Stimulated activated CD8-positive, alpha-beta memory T cell treated with anti-CD3 and anti-CD28 coated beads, Interleukin-15, amount 100 ng/mL, for 4 hours (primary cell): Measurements from ENCODE around the gene PGF.
A peak's percentile ranks its signal among the peaks of the same experiment; 100 is the strongest.

Experiments used
- DNase-seq, 2 donors: peaks; one replicate each; pipeline ENCODE4 v3.0.0-alpha.2; 2020; ENCODE audit warnings: low read depth in 2 of 2

Gene PGF

DNA sequence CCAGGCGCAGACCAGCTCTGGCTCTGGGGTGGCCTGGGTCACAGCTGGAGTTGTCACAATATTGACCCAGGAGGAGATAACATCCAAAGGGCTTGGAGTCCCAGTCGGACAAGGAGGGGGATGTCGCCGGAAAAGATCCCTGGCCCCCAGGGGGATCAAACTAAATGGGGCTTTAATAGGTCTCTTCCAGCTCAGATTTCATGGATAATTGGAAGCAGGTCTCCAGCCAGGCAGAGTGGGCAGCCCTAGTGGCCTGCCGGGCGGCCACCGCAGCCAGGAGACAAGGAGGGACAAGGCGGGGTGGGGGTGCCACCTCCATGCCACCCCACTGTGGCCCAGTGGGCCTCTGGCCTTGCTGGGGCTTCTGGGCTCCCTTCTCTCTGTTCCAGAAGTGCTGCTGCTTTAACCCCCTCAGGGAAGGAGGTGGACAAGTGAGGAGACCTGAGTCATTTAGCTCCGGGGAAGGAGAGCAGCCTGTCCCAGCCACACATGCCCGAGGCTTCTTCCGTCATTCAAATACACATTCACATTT is 23.1 kb upstream of the PGF start:
- DNase-seq, result no peak

DNA sequence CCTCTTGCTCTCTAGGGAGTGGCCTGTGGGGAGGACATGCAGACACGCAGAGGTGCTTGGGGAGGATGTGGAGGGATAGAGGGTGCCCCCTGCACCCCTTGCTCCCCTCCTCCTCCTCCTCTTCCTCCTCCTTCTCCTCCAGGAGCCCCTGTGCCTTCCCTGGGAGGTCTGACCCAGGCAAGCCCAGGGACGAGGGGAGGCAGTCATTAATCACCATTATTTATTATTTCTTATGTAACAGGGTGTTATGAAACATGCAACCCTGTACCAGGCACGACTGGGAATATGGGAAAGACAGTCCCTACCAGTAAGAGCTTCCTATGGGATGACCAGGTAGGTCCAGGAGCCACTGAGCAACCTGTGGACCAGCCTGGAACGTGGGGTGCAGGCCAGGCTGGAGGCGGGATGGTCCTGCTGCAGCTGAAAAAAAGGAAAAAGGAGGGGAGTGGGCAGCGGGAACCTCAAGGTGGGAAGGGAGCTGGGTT is 22.5 kb upstream of the PGF start:
- no peak for DNase-seq

DNA sequence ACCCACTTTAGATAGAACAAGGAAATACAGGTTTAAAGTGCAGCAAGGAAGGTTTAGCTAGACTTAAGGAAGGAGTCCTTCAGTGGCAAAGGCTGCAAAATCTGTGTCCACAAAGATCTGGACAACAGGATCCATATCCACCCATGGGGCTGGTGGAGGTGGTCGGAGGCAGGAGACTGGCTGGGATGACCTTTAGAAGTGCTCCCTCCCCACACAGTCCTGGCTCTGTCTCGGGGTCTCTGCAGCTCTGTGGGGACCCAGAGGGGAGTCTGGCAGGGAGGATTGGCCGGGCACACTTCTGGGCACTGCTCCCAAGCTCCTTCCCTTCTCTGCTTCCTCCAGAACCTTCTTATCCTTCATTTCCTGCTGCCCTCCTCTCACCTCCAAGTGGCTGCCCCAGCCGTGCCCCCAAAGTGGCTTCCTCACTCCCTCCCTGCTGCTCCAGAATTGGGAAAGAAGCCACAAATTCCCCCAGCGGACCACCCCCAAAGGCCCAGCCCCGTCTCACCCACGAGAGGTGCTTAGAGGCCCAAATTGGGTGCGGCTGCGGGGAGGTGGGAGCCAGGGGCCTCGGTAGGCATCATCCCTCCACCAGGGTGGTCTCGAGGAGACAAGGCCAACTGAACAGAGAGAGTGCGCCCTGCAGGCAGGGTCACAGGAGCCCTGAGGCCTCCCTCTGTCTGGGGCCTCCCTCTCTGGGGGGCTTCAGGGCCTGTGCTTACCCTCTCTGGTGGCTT is 21.9 kb upstream of the PGF start:
- DNase-seq, result no peak

DNA sequence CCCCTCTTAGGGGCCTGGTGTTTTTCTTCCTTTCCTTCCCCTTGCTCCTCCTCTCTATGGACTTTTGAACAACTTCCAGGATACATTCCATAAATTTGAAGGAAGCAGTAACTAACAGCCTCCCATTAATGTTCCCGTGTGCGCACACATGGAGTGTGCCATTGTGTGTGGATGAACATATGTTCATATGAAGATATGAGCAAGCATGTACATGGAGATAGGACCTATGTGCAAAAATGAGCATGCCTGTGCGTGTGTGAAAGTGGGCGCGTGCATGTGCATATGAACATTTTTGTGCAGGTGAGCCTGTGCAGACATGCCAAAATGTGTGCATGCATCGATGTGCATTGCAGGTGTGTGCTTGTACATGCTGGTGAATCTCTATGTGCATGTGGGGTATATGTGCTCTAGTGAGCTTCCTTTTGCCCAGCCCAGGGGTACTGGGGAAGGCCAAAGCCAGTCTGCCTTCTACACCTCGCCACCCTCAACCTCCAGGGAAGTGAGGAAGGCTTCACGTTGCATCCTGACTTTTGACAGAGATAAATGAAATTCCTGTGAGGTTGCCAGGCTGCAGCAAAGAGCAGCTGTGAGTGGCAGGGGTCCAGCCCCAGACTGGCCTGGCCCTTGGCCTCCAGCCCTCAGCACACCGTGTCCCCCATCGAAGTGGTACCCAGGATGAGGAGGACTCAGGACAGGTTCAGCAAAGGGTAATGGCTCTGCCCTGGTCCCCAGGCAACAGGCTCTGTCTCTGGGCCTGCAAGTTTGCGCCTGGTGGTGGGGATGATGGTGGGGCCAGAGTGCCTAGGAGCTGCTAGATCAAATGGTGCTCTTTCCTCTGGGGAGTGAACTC is 21.1 kb upstream of the PGF start:
- no peak for DNase-seq

DNA sequence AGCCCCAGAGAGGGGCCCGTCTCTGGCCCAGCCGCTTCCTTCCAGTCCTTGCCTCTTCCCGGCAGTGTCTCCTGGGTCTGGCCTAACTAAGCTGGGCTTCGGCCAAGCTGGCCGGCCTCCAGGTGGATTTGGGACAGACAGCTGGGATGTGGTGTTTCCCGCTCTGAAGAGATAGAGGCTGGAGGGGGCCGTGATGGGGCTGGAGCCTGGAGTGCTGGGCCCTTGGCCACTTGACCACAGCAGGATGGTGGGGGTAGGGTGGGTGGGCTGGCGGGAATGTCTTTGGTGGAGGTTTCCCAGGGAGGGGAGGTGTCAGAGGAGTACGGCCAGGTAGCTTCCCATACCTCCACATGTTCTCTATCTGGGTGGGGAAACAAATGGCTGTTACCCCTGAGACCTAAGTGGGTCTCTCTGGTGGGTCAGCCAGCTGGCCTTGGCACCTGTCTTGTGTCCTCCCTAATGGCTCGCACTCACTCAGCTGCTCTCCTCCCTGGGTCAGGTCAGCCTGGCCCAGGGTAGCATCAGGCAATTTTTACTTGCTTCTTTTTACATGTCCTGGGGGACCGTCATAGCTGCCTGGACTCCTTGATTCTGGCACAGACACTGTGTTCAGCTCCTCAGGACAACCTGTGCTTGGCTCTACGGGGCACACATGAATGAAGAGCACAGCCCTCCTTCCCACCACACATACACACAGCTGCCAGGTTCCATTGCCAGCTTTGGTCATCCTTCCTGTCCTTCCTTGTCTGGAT is 19.8 kb upstream of the PGF start:
- no peak for DNase-seq

DNA sequence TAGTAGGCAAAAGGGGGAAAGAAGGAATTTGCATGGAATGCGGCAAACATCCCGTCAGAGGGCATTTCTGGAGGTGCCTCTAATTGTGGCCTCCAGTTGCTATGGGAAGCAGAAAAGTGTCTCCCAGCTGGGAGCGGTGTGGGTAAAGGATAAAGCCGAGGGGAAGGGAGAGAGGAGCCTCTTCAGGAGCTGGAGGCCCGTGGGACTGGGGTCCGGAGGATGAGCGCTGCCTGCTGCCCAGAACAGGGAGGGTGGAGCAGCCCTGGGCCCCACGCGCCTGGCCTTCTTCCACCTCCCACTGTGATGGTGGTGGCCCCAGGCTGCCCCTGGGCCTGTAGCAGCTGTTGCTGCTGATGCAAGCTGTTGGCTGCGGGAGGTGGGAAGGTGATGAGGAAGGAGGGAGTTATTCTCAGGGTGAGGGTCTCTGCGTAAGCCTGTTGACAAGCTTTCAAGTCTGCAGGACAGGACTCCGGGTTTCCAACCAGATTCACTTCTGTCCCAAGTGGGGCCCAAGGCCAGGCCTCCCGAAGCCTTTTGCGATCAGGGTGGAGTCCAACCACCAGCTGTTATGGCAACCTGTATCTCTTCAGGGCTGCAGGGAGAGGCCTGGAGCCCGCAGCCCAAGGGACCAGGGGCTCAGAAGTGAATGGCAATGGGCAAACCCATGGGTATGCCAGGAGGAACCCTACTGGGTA is 19.1 kb upstream of the PGF start:
- no peak for DNase-seq

DNA sequence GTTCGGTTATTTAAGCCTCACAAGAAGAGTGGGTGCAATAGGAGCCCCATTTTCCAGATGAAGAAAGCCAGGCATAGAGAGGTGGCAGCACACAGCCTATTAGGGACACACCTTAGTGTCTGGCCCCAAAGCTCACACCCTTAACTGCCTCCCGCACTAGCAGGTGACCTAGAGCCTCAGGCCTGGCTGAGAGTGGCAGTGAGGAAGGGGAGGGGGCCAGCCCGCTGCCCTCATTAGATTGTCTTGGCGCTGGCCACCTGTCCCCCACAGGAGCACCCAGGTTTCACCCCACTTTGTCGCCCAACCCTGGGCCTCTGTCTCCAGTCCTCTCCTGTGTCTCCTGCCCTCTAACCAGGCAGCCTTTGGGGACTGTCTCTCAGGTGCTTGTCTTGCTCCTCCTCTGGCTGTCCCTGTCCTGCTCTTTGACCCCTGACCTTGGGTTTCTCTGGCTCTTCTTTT is 18.5 kb upstream of the PGF start:
- no peak for DNase-seq

DNA sequence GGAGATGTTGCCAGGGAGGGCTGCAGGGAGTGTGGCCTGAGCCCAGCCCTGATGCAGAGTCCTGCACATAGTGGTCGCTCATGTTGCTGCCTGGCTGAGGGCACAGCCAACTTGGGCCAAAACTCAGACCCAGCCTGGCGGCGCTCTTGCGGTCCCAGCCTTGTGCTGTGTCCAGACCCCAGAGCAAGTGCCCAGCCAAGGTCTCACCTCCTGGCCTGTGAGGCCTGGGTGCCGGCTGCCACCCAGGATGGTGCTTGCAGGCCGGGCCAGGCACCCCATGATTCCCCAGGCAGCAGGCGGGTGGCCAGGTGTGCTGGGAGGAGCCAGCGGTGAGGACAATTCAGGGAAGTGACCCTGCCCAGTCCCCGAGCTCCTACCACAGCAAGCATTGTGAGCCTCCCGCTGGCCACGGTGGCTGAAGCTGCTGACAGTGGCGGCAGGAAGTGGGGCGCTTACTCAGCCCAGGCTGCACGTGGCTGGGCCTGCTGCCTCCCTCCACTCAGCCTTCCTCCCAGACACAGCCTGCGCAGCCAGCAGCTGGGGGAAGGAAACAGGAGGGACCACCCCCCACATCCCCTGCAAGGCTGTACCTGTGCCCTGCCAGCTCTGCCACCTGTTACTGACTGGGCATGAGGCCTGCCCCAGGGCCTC is 17.7 kb upstream of the PGF start:
- DNase-seq, result peak in 1 of 2 donors; percentile 3

DNA sequence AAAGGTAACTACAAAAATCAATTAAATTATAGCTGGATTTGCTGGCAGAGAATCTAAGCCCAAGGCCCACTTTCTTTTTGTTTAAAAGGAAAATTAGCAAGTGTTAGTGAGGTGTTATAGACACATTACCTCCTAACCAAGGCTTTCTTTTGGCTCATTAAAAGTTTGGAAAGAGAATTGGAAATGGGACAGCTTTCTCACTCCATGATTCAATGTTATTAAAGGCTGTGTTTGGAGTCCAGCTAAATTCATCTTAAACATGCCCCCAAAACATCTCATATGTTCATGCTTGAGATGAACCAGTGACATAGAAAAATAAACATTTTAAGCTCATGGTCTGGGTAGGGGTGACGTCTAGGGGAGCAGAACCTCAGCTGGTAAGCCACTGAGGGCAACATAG is 13.4 kb upstream of the PGF start:
- DNase-seq, result no peak

DNA sequence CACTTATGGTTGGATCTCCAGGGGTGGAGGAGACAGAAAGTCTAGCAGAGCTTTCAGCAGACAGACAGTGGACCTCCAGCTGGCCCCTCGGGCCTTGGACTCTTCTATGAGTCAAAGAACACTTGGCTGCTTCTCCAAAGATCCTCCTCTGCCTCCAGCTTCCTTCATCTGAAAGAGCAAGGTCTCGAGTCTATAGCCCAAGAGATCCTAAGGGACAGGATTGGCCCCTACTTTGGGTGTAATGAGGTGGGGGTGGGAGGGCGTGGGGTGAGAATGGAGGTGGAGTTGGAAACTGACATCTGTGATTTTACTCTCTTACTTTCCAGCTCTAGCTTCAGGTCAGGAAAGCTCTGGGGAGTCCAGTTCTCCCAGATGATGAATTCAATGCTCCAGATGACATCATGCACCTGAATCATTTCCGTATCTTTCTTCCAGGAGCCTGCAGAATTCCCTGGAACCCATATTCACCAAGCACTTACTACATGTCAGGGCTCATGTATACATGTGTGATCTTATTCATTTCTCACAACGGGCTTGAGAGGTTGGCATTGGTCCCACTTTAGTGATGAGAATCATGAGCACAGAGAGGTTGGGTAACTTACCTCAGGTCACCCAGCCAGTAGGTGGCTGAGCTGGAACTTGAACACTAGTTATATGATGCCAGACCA is 10.2 kb upstream of the PGF start:
- DNase-seq, result no peak

DNA sequence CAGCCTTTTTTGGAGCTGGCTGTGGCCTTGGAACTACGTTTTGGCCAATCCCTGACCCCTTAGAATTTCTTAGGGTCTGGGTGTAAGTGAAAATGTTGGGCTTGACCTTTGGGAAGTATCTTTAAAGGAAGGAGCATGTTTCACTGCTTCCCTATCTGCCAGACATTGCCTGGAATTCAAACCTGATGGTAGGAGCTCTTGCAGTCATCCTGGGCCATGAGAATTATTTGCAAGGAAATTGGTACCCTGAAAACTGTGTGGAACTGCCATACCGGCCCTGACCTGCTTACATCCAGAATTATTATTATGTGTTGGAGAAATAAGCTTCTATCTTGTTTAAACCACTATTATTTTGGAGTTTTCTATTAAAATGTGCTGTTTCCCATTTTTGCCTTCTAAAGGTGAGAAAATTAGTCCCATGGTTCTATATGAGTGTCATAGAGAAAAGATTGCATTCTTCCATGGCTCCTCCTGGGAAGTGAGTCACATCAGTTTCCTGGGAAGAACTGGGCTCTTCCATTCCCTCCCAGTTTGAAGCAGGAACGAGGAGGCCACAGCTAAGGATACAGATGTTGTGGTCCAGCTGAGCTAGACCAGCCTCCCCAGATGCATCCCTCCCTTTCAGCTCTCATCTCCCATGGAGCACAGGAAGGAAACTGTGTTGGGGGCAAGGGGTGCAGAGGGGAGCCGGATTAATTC is 9.5 kb upstream of the PGF start:
- DNase-seq, result no peak

DNA sequence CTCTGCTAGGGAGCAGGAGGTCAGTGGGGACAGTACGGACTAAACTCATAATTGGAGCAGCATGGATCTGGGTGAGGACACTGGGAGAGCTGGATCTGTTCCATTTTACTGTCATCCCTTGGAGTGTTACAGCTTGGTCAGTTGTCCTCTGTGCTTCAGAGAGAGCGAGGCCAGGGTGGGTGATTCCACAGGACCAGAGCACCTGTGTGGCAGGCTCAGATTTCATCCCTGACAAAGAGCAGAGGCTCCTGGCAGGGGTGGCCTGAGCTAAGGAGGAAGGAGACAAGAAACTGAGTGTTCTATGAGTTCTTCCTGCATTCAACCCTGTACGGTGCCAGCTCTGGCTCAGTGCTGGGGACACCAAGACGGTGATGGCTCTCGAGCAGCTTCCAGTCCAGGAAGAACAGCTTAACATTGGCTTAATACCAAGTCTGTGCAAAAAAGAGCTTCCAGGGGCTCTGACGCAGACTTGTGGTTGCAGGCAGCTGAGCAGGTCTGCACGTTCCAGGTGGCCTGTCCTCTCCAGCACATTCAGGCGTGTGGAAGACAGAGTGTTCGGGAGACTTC is 8.4 kb upstream of the PGF start:
- DNase-seq, result no peak

DNA sequence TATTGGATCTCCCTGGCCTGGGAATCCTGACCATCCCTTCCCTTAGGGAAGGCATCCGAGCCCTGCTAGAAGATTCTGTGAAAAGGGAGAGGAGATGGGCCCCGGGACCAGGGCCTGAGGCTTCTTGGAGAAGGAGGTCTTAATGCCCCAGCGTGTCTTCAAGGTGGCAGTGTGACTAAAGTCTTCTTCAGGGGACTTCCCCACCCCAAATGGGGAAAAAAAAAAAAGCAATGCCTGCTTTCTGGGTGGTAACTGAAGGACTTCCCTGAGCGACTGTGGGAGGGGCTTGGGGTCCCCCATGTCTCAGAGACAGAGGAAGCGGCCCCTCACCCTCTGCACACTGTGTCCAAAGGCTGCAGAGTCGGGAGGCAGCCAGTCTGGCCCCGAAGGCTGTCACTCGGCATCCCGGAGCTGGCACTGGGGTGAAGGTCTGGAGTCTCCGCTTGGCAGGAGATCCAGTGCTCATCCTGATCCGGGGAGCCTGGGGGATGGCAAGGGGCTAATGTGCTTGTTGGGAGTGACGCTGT is 7.8 kb upstream of the PGF start:
- no peak for DNase-seq

DNA sequence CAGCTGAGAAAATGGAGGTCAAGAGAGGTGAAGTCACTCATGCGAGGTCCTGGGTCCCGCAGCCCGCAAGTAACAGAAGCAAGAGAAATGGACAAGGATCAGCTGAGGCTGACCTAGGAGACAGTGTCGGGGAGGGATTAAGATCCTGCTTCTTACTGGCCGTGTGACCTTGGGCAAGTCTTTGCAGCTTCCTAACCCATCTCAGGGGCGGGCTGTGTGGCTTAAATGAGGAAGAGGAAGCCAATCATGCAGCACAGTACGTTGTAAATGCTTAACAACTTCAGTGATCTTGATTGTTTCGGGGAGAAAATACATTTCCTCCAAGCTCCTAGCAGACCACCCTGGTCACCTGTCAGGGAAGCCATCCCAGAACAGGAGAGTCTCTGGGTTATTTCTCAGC is 7.1 kb upstream of the PGF start:
- no peak for DNase-seq

DNA sequence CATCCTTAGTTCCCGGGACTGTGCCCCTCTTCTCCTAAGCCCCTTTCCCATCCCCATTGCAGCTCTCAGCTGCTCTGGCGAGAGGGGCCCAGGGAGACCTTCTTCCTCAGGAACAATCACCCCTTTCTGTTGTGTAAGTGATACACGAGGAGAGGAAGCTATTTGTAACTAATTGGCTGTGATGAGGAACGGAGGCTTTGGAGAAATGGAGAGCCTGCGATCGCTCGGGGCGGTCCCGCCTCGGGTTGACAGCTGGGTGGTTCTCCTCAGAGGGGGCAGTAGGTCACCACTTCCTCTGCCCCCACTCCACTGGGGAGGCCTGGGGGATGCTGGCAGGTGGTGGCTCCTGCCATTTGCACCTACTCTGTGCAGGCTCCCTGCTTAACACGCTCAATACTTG is 6.6 kb upstream of the PGF start:
- DNase-seq, result no peak

DNA sequence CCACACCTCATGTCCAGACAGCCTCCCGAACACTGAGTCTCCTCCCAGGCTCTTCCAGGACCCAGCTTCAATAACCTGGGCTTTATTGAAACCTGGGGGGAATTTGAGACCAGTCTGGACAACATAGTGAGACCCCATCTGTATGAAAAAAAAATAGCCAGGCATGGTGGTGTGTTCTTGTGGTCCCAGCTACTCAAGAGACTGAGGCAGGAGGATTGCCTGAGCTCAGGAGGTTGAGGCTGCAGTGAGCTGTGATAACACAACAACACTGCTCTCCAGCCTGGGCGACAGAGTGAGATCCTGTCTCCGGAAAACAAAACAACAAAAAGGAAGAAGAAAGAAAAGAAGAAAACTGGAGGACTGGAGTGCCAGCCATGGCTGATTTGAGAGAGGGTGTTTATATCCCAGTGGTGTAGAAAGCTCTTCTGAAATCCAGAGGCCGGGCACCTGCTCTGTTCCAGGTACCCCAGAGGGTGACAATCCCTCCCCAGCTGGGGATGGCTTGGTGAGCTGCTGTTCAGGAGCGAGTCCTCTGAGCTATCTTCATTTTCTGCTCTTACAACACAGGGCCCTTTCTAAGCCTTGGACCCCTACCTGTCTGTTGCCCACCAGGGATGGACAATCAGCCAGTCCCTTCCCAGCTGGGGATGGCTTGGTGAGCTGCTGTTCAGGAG is 6.0 kb upstream of the PGF start:
- DNase-seq, result no peak

DNA sequence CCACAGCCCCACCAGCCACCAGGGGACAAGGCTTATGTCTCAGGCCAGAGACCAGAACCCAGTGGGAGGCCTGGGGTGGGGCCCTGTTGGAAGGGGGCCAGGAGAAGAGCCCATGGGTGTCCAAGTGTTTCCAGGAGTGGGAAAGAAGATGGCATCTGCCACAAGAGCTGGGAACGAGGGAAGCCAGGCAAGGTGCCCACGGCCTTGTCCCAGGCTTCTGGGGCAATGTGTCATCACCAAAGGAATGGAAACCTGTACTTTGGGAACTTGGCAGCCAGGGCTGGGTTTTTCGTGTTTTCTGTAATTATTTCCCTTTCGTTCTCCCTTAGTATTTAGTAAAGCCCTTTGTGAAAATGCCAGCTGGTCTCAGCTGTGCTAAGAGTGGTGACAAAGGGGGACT is 5.3 kb upstream of the PGF start:
- no peak for DNase-seq

DNA sequence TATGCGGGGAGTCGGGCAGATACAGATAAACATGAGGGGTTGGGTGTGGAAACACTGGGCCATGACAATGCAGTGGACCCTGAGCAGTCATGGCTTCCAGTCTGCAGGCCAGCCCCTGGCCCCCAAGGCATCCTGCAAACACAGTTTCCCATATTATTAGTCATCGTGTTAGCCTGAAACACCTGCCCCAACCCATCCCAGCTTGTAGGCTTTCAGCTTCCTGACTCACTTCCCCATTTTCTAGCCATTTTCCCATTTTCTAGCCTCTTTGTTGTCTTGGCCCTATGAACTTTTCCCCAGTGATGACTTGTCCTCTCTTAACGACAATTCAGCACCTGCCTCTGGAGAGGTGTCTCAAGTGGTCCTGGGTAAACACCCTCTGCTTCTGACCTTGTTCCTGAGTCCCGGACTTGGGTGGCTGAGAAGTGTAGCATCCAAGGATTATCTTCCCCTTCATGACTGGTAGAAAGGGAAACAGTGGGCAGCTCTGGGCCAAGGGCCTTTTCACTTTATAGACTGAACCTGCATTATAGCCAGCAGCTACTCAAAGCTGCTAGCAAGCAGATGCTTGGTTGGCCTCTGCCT is 4.3 kb upstream of the PGF start:
- no peak for DNase-seq
